GM13976 (cell line): ENCODE results near the gene DPY19L1.
"Not testable (repeated sequence)": the region's sequence is repeated elsewhere in the genome, so short reads cannot be mapped to it uniquely, and the experiment has no call there.

Experiments used
- DNase-seq: peaks from one replicate; pipeline ENCODE4 v3.0.0; 2012; ENCODE audit warnings: low spot score
- CTCF ChIP-seq: IDR thresholded peaks from 2 replicates; pipeline ENCODE4 v1.5.1; 2012; ENCODE audit warnings: borderline replicate concordance, mild to moderate bottlenecking; ENCODE audit not compliant: insufficient read depth; ENCODE audit errors: extremely low read depth, missing control alignments, control extremely low read depth
- in situ Hi-C: fragments of 300-500 bp; cut with MboI; formaldehyde crosslinking; loops from one replicate; pipeline ENCODE4 v1.12.0; 2022; ENCODE audit warnings: low sequenced_read_pairs, mixed read lengths, inconsistent platforms; ENCODE audit not compliant: unreplicated experiment

The DPY19L1 gene

GRCh38 chr7:34958021-34958420 lies 79.3 kb downstream of the DPY19L1 start:
- no peak for TF ChIP-seq CTCF
- DNase-seq: no peak
- in situ Hi-C loops: no loop called here

GRCh38 chr7:34952822-34953221 lies 84.5 kb downstream of the DPY19L1 start:
- TF ChIP-seq CTCF: no peak
- in situ Hi-C loops: no loop called here
- no peak for DNase-seq

- TF ChIP-seq CTCF: no peak
- DNase-seq: no peak
- in situ Hi-C loops: no loop called here
Measured at GRCh38 chr7:34949361-34949760, 87.9 kb downstream of the DPY19L1 start.

- DNase-seq, in situ Hi-C loops: not testable (repeated sequence)
Measured at GRCh38 chr7:34947427-34947826, 89.9 kb downstream of the DPY19L1 start.

- TF ChIP-seq CTCF: no peak
- no peak for DNase-seq
- in situ Hi-C loops: no loop called here
Measured at GRCh38 chr7:34946486-34946885, 90.8 kb downstream of the DPY19L1 start.

GRCh38 chr7:34945894-34946477 lies 91.3 kb downstream of the DPY19L1 start:
- DNase-seq, in situ Hi-C loops: not testable (repeated sequence)

- TF ChIP-seq CTCF: no peak
- in situ Hi-C loops: no loop called here
- DNase-seq: no peak
Measured at GRCh38 chr7:34939175-34939574, 98.1 kb downstream of the DPY19L1 start.

GRCh38 chr7:34935735-34936165 lies 101.5 kb downstream of the DPY19L1 start:
- DNase-seq, in situ Hi-C loops: not testable (repeated sequence)
